SW480 (cell line): Measurements from ENCODE around the gene CNRIP1.
"Not testable (repeated sequence)": the region's sequence is repeated elsewhere in the genome, so short reads cannot be mapped to it uniquely, and the experiment has no call there.

Experiments
- DNase-seq: peaks from one replicate; pipeline ENCODE4 v3.0.0-alpha.2; 2016; ENCODE audit warnings: low spot score

The CNRIP1 gene

GRCh38 chr2:68319398-68320117 is at the start of gene CNRIP1:
CNRIP1 (minus strand) TSS chr2:68319949; CDS start chr2:68319400, 549 bp downstream.
- DNase-seq: no peak

GRCh38 chr2:68369337-68369734 is 49.6 kb upstream of the CNRIP1 start:
- no peak for DNase-seq

- no peak for DNase-seq
Measured at GRCh38 chr2:68368654-68369336, 49.0 kb upstream of the CNRIP1 start.

- no peak for DNase-seq
Measured at GRCh38 chr2:68367953-68368653, 48.4 kb upstream of the CNRIP1 start.

- DNase-seq: no peak
Measured at GRCh38 chr2:68366083-68366560, 46.4 kb upstream of the CNRIP1 start.

GRCh38 chr2:68365087-68365486 is 45.3 kb upstream of the CNRIP1 start, which contains the start of gene PLEK:
PLEK (plus strand) TSS chr2:68365282; CDS start chr2:68365352, 70 bp downstream.
- DNase-seq: no peak

GRCh38 chr2:68363721-68364120 is 44.0 kb upstream of the CNRIP1 start:
- no peak for DNase-seq

- no peak for DNase-seq
Measured at GRCh38 chr2:68362749-68363148, 43.0 kb upstream of the CNRIP1 start.

- peak; percentile 77 for DNase-seq
Measured at GRCh38 chr2:68362069-68362468, 42.3 kb upstream of the CNRIP1 start.

- DNase-seq: no peak
Measured at GRCh38 chr2:68359889-68360288, 40.1 kb upstream of the CNRIP1 start.

- DNase-seq: peak; percentile 50
Measured at GRCh38 chr2:68357605-68358337, 38.0 kb upstream of the CNRIP1 start.

- no peak for DNase-seq
Measured at GRCh38 chr2:68356599-68357239, 37.0 kb upstream of the CNRIP1 start.

GRCh38 chr2:68352651-68353391 is 33.1 kb upstream of the CNRIP1 start:
- DNase-seq: no peak

- DNase-seq: no peak
Measured at GRCh38 chr2:68351997-68352396, 32.2 kb upstream of the CNRIP1 start.

GRCh38 chr2:68349091-68349490 is 29.3 kb upstream of the CNRIP1 start:
- DNase-seq: not testable (repeated sequence)

- no peak for DNase-seq
Measured at GRCh38 chr2:68345129-68345875, 25.6 kb upstream of the CNRIP1 start.

GRCh38 chr2:68344031-68344430 is 24.3 kb upstream of the CNRIP1 start:
- no peak for DNase-seq

GRCh38 chr2:68342470-68342869 is 22.7 kb upstream of the CNRIP1 start:
- DNase-seq: no peak

GRCh38 chr2:68341583-68341982 is 21.8 kb upstream of the CNRIP1 start:
- no peak for DNase-seq

- no peak for DNase-seq
Measured at GRCh38 chr2:68341062-68341329, 21.2 kb upstream of the CNRIP1 start.
